GM18870 (cell line): ENCODE results near the gene CCDC183.
"Not testable (repeated sequence)": the region's sequence is repeated elsewhere in the genome, so short reads cannot be mapped to it uniquely, and the experiment has no call there.

Source experiments
- ATAC-seq: cut with Tn5 transposase; IDR thresholded peaks from one replicate; pipeline ENCODE4 v1.9.1; 2021; ENCODE audit warnings: moderate library complexity; ENCODE audit not compliant: unreplicated experiment

Gene CCDC183

GRCh38 chr9:136837146-136837855, 41.2 kb downstream of the CCDC183 start:
- no peak for ATAC-seq

GRCh38 chr9:136837856-136838277, 41.7 kb downstream of the CCDC183 start:
- not testable (repeated sequence) for ATAC-seq

GRCh38 chr9:136838314-136839228, 42.4 kb downstream of the CCDC183 start:
- no peak for ATAC-seq

- ATAC-seq, result no peak
Measured at GRCh38 chr9:136839229-136840139, 43.3 kb downstream of the CCDC183 start.

GRCh38 chr9:136840140-136840876, 44.2 kb downstream of the CCDC183 start:
- ATAC-seq, result no peak

GRCh38 chr9:136840877-136841645, 44.9 kb downstream of the CCDC183 start:
- no peak for ATAC-seq

GRCh38 chr9:136841646-136842379, 45.7 kb downstream of the CCDC183 start:
- not testable (repeated sequence) for ATAC-seq

- not testable (repeated sequence) for ATAC-seq
Measured at GRCh38 chr9:136842380-136842948, 46.3 kb downstream of the CCDC183 start, which contains the start of gene AJM1. Gene AJM1 (plus strand): TSS chr9:136842478. CDS start chr9:136844415, 1,937 bp downstream.

GRCh38 chr9:136843159-136843800, 47.1 kb downstream of the CCDC183 start:
- not testable (repeated sequence) for ATAC-seq

GRCh38 chr9:136843801-136844740, 47.9 kb downstream of the CCDC183 start:
- ATAC-seq, result not testable (repeated sequence)

- no peak for ATAC-seq
Measured at GRCh38 chr9:136844761-136845464, 48.8 kb downstream of the CCDC183 start.

GRCh38 chr9:136845465-136846260, 49.5 kb downstream of the CCDC183 start:
- ATAC-seq, result no peak

- no peak for ATAC-seq
Measured at GRCh38 chr9:136846376-136847087, 50.4 kb downstream of the CCDC183 start.

- ATAC-seq, result no peak
Measured at GRCh38 chr9:136847088-136847825, 51.1 kb downstream of the CCDC183 start.
